ENCODE results near the gene NOL9.
"Not testable (repeated sequence)": the region's sequence is repeated elsewhere in the genome, so short reads cannot be mapped to it uniquely, and the experiment has no call there.

DNA sequence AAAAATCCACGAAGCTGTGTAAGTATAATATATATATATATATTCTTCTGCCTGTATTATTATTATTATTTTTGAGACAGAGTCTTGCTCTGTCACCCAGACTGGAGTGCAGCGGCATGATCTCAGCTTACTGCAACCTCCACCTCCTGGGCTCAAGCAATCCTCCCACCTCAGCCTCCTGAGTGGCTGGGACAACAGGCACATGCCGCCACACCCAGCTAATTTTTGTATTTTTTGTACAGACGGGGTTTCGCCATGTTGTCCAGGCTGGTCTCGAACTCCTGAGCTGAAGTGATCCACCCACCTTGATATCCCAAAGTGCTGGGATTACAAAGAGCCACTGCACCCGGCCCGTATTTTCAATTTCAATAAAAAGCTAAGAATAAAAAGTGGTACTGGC lies 45.7 kb upstream of the NOL9 start:
- not testable (repeated sequence) for TF ChIP-seq CTCF, EZH2phosphoT487 (IDR thresholded peaks at IDR 0.05)

All from neural progenitor cell (in vitro differentiated cells).